Fibroblast of lung (primary cell): ENCODE measurements around the gene EPHB1. TPM values are rescaled to one million over a fixed set of nuclear protein-coding genes. Genes with fewer than 3 reads are reported as not detected.
"Not testable (repeated sequence)": the region's sequence is repeated elsewhere in the genome, so short reads cannot be mapped to it uniquely, and the experiment has no call there.

Experiments used
- DNase-seq, 2 donors: peaks; one replicate each; pipeline versions ENCODE4 v3.0.0 to v3.0.0-alpha.2; 2010; ENCODE audit warnings: low read depth in 2 of 2
- H2AFZ ChIP-seq: 2 replicates; pipeline ENCODE4 v1.5.1; 2012; ENCODE audit warnings: low read length, control low read depth, inconsistent platforms
- H3K27ac ChIP-seq: 2 replicates; pipeline ENCODE4 v1.5.1; 2011; ENCODE audit warnings: low read length, control low read depth; ENCODE audit not compliant: insufficient read depth
- H3K27me3 ChIP-seq: 2 replicates; pipeline ENCODE4 v1.5.1; 2011; ENCODE audit warnings: mild to moderate bottlenecking, low read length; ENCODE audit not compliant: control insufficient read depth, insufficient read depth
- H3K36me3 ChIP-seq: 2 replicates; pipeline ENCODE4 v1.5.1; 2011; ENCODE audit warnings: low read length; ENCODE audit not compliant: control insufficient read depth, insufficient read depth
- H3K4me1 ChIP-seq: 2 replicates; pipeline ENCODE4 v1.5.1; 2011; ENCODE audit warnings: low read length; ENCODE audit not compliant: control insufficient read depth, insufficient read depth; ENCODE audit errors: extremely low read depth
- H3K4me2 ChIP-seq: 2 replicates; pipeline ENCODE4 v1.5.1; 2011; ENCODE audit warnings: low read length, control low read depth; ENCODE audit not compliant: insufficient read depth; ENCODE audit errors: extremely low read depth
- H3K4me3 ChIP-seq, 4 experiments: fragments of 200-600 bp in 1 of 4; sonication (generic) in 1 of 4; replicated peaks in 1 of 4; 2 replicates each; pipeline ENCODE4 v1.5.1; 2011 to 2016; ENCODE audit warnings: low read length in 4 of 4, low read depth in 3 of 4, mild to moderate bottlenecking in 3 of 4, control low read depth in 2 of 4, inconsistent platforms in 1 of 4, mixed read lengths in 1 of 4; ENCODE audit not compliant: insufficient read depth in 1 of 4; ENCODE audit errors: control extremely low read depth in 1 of 4
- H3K79me2 ChIP-seq: 2 replicates; pipeline ENCODE4 v1.5.1; 2012; ENCODE audit warnings: mild to moderate bottlenecking, low read length, inconsistent platforms; ENCODE audit not compliant: control insufficient read depth, insufficient read depth
- H3K9ac ChIP-seq: 2 replicates; pipeline ENCODE4 v1.5.1; 2011; ENCODE audit warnings: mild to moderate bottlenecking, low read length, control low read depth; ENCODE audit not compliant: insufficient read depth
- H3K9me3 ChIP-seq: 2 replicates; pipeline ENCODE4 v1.5.1; 2012; ENCODE audit warnings: low read depth, low read length; ENCODE audit not compliant: control insufficient read depth, insufficient read depth
- H4K20me1 ChIP-seq: 2 replicates; pipeline ENCODE4 v1.5.1; 2011; ENCODE audit warnings: low read length; ENCODE audit not compliant: control insufficient read depth, insufficient read depth; ENCODE audit errors: extremely low read depth
- EZH2 ChIP-seq: IDR thresholded peaks from 2 replicates; pipeline ENCODE4 v1.5.1; 2012; ENCODE audit warnings: low read length, control low read depth, mild to moderate bottlenecking; ENCODE audit errors: missing control alignments
- polyA plus RNA-seq, 2 donors: library from polyadenylated mRNA; depleted of rRNA in 1 of 2; stranded (reverse) in 1 of 2; unstranded in 1 of 2; fragments of >200 nt; gene quantifications; 2 replicates each; pipeline ENCODE4 v1.2.1, GENCODE V29; 2011 to 2012; ENCODE audit warnings: missing spikeins in 1 of 2
- total RNA-seq: library from RNA; depleted of rRNA; stranded (reverse); fragments of >200 nt; gene quantifications from 2 replicates; pipeline ENCODE4 v1.2.1, GENCODE V29; 2014
- TF ChIP-seq, protein P1 (sequence below), 2 donors: IDR thresholded peaks in 1 of 2; conservative IDR thresholded peaks in 1 of 2; 1 replicate in 1 of 2; 2 replicates in 1 of 2; pipeline ENCODE4 v1.5.1; 2011 to 2012; ENCODE audit warnings: low read length in 2 of 2, control low read depth in 1 of 2, inconsistent platforms in 1 of 2, low read depth in 1 of 2, mild to moderate bottlenecking in 1 of 2

The EPHB1 gene
- total and polyA plus RNA-seq, 2 donors (not counting 1 experiment from before 2014, with no cell fraction given) = 0.14 to 0.50 TPM

GRCh38 chr3:134971306-134971705 lies 176.2 kb downstream of the EPHB1 start:
- no peak overlapping the region for H3K4me3 ChIP-seq
- H3K9ac ChIP-seq = no peak overlapping the region
- no peaks in the 10 kb centered on the region for H3K4me1 ChIP-seq
- H3K9me3 ChIP-seq = no peaks in the 10 kb centered on the region
- no peak for DNase-seq
- no peak overlapping the region for H2AFZ ChIP-seq
- no peaks in the 10 kb centered on the region for H3K36me3 ChIP-seq
- TF ChIP-seq, protein P1, sequence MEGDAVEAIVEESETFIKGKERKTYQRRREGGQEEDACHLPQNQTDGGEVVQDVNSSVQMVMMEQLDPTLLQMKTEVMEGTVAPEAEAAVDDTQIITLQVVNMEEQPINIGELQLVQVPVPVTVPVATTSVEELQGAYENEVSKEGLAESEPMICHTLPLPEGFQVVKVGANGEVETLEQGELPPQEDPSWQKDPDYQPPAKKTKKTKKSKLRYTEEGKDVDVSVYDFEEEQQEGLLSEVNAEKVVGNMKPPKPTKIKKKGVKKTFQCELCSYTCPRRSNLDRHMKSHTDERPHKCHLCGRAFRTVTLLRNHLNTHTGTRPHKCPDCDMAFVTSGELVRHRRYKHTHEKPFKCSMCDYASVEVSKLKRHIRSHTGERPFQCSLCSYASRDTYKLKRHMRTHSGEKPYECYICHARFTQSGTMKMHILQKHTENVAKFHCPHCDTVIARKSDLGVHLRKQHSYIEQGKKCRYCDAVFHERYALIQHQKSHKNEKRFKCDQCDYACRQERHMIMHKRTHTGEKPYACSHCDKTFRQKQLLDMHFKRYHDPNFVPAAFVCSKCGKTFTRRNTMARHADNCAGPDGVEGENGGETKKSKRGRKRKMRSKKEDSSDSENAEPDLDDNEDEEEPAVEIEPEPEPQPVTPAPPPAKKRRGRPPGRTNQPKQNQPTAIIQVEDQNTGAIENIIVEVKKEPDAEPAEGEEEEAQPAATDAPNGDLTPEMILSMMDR (conservative IDR thresholded peaks at IDR 0.05 in 1 of 2, IDR thresholded peaks at IDR 0.05 in 1 of 2; ENCODE audit: low read depth in 1 of 2, low read length in 2 of 2) = no peak
- TF ChIP-seq EZH2 = no peak
- no peaks in the 10 kb centered on the region for H3K27me3 ChIP-seq
- H4K20me1 ChIP-seq = no peaks in the 10 kb centered on the region
- H3K27ac ChIP-seq = no peak overlapping the region
- no peak overlapping the region for H3K4me2 ChIP-seq
- H3K79me2 ChIP-seq = no peaks in the 10 kb centered on the region

DNA sequence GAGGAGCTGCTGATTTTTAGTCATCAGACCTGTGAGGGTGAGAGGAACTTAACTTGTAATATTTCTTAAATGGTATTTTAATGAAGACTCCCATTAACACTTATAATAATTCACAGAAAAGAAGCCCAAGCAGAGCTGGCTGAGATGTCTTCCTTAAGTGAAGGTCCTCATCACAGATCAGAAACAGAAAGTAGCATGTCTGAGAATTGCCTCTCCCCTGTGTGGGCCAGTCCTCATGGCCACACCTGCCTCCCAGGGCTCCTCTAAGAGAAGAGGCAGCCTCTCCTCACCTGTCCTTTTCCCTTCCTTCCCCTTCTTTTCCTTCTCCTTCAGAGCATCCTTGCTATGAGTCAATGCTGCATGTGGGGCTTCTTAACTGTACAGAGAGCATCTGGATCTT lies 176.8 kb downstream of the EPHB1 start:
- not testable (repeated sequence) for H3K4me3 ChIP-seq, H3K9ac ChIP-seq, H3K4me2 ChIP-seq, H3K9me3 ChIP-seq, H4K20me1 ChIP-seq, H3K4me1 ChIP-seq, H3K27me3 ChIP-seq, H3K79me2 ChIP-seq, H3K36me3 ChIP-seq, DNase-seq, H3K27ac ChIP-seq, H2AFZ ChIP-seq

DNA sequence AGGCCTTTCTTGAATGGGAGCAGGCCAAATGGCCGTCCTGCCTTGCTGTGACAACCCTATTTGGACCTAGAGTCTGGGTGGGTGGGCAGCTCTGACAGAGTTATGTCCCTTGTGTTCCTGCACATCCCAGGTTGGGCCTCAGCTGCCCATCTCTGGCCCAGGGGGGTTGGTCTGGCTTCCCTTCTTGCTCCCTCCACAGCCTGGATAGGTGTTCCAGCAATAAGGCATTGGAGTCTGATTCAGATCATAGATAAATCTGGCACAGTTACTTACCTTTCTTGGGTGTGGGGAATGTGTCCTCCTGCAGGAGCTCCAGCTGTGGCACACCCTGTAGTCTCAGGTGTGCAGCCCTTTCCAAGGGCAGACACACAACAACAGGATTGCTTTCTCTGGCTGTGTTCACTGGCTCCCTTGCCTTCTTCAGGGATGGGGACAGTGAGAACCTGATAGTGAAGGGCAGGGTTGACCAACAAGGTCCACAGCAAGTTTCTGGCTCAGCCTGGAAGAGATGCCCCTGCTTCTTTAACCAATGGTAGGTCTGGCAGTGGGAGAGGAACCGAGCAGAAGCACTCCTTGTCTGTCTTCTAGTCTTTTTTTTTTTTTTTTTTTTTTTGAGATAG lies 177.9 kb downstream of the EPHB1 start:
- H3K4me1 ChIP-seq = no peaks in the 10 kb centered on the region
- H3K36me3 ChIP-seq = no peaks in the 10 kb centered on the region
- TF ChIP-seq, protein P1 (conservative IDR thresholded peaks at IDR 0.05 in 1 of 2, IDR thresholded peaks at IDR 0.05 in 1 of 2; ENCODE audit: low read depth in 1 of 2, low read length in 2 of 2) = no peak
- no peak for TF ChIP-seq EZH2
- H3K9me3 ChIP-seq = no peaks in the 10 kb centered on the region
- no peaks in the 10 kb centered on the region for H4K20me1 ChIP-seq
- no peak overlapping the region for H3K27ac ChIP-seq
- DNase-seq = no peak
- H3K79me2 ChIP-seq = no peaks in the 10 kb centered on the region
- H3K4me3 ChIP-seq = no peak overlapping the region
- no peaks in the 10 kb centered on the region for H3K27me3 ChIP-seq
- no peak overlapping the region for H2AFZ ChIP-seq
- no peak overlapping the region for H3K4me2 ChIP-seq
- H3K9ac ChIP-seq = no peak overlapping the region
